ENCODE data around the gene IL17RB.

The IL17RB gene

DNA sequence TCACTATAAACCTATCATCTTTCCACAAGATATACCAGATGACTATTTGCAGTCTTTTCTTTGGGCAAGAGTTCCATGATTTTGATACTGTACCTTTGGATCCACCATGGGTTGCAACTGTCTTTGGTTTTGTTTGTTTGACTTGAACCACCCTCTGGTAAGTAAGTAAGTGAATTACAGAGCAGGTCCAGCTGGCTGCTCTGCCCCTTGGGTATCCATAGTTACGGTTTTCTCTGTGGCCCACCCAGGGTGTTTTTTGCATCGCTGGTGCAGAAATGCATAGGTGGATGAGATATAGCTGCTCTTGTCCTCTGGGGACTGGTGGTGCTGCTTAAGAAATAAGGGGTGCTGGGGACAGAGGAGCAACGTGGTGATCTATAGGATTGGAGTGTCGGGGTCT lies 33.9 kb upstream of the IL17RB start:
- no peak for DNase-seq

DNA sequence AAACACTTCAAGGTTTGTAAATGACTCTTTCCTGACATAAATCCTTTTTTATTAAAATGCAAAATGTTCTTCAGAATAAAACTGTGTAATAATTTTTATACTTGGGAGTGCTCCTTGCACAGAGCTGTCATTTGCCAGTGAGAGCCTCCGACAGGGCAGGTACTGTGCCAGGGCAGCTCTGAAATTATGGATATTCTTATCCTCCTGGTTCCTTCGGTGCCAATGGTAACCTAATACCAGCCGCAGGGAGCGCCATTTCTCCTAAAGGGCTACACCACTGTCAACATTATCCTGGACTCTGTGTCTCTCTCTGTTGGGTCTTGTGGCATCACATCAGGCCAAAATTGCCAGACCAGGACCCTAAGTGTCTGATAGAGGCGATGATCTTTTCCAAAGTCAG lies 33.1 kb upstream of the IL17RB start:
- no peak for DNase-seq

DNA sequence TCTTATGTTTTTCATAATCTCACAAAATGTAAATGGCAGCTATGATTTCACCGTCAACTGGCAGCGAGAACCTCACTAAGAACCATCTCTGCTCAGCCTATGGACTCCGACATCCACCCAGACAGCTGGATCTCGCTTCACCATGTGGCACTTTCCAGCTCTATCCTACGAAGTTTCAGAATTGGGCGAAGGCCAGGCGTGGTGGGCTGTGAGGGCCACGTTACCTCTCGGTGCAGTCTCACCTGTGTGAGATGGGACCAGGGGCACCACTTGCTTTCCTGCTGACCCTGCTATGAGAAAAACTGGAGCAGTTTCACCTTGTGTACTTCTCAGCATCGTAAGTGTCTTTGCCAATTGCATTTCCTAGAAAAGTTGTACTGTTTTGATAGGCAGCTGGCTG lies 32.5 kb upstream of the IL17RB start:
- DNase-seq, result no peak

DNA sequence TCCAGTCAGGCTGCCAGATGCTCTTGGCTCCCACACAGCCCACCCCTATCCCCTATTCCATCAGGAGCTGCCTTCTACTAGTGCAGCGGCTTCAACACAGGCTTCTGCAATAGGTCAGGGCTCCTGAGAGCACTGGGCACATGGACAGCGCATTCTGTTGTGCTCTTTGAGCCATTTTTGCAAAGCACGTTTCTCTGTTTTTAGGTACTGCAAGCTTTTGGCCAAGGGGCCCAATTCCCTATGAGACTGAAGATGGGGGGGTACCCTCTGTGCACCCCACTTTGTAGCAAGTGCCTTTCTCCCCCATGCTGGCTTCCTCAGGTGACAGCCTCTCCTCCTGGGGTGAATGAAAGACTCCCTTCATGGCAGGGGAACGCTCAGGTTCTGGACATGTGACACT lies 31.3 kb upstream of the IL17RB start:
- DNase-seq, result no peak

DNA sequence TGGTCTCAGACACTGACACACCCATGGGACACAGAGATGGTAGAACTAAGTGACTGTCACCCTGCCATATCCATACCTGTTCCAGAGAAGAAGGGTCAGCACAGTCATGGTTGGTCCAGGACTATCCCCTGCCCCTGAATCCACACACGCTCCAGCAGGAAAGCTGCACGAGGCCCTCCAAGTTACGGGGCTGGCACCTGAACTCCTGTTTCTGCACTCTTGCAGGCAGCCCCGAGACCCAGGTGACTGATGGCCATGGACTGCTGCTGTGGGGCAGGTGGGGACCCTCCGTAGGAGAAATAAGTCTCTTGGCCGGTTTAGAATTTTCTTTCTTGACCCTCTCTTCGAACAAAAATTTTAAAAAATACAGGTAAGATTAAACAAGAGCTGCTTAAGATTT lies 30.7 kb upstream of the IL17RB start:
- DNase-seq, result no peak

DNA sequence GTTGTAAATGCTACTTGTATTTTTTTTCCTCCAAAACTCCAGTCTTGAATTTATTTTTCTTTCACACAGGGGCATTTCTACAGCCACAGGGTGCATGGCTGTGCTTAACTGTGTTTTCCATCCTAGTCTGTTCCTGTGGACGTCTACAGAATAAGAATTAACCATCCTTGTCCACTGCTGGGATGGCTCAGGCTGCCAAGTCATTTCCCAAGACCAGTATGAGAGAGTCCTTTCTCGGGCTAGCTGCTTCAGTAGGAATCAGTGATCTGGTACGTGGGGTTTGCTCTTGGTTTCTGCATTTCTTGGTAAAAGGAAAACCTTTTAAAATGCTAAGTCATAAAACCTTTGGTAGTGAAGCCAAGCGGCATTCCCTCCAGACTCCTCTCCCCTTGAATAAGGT lies 29.9 kb upstream of the IL17RB start:
- DNase-seq, result no peak

DNA sequence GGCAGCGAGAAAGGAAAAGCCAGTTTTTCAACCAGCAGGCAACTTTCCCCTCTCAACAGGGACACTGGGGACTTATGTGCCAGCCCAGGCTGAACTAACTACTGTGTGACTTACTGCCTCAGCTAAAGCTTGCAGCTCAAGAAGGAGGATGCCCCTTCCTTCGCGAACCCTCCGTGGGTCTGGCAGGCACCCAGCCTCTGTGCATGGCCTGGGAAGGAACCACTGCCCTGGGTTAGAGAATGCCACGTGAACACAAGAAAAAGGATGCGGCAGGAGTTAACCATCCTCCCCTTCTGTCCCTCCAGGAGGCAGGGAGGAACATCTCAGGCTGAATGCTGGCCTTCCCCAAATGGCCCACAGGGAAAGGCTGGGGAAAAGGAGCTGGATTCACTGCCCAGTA lies 29.2 kb upstream of the IL17RB start:
- DNase-seq, result no peak

DNA sequence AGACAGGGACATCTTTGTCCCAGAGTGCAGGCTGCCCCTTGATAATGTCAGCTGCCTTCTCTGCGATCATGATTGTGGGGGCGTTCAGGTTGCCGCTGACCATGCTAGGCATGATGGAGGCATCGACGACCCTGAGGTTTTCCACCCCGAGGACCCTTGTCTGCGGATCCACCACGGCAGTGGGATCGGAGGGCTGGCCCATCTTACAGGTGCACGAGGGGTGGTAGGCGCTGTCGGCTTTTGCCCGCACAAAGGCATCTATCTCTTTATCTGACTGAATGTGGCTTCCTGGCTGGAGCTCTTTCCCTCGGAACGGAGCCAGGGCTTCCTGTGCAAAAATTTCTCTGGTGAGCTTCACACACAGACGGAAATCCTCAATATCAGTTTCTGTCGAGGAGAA lies 28.6 kb upstream of the IL17RB start:
- no peak for DNase-seq

DNA sequence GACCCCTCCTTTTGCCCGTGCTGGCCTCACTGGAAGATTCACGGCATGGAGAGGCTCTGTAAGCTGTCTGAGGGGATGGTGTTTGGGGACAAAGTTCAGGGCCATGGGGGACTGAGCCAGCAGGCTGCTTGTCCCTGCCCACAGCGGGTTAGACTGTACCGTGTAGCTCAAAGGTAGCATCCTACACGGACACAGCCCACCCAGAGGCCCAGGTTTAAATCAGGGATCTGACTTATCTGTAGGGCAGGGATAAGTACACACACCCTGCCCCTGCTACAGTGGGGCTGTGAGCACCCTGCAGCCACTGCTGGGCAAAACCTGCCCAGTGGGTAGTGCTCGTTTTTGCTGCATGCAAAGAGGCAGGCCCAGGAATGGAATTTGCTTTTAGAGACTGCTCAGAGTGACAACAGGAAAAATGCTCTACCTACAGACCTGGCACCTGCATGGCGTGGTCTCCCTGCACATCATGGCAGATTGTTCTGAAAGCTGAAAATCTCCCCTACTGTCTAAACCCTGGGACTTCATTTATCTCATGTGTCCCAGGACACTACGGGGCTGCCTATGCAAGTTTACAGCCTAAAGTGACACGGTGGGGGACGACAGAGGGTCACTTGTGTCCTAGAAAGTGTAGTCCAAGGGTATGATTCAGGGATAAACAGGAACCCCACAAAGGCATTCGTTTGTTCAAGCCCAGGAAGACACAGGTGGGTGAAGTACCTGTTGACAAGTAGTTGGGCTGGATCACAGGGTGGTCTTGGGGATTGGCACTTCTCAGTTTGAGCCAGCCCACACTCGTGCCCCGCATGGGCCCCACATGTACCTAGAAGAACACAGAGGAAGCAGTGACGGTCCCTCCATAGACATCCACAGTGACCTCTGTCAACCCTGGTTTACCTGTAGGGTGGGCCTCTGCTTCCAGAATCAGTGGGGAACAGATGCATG lies 27.9 kb upstream of the IL17RB start:
- DNase-seq, result no peak

DNA sequence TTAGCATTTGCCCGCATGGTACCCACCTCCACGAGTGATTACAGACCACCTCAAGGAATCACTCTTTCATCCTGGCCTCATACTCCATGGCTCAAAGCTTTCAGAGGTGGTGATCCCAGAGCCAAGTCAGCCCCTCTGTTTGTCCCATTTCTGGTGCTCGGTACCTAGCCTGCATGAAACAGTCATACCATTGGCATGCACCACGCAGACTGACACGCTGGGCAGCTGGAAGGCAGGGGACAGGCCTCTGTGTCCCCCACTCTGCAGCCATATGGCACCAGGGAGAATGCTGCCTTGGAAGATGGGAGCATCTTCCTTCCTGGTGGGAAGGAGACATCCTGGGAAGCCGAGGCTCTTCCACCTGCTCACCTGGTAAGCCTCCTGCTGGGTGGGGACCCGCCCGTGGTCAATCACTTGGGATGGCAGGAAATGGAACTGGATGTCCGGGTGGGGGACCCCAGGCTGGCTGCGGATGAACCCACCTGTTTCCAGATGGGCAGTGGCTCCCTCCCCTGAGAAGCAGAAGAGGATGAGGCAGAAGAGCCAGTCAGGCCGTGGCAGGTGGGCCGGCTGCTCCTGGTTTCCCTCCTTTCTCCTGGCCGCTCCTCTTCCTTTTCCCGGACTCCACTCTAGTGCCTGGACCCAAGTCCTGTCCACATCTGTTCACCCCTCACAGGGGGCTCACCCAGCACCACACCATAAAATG lies 27.1 kb upstream of the IL17RB start:
- DNase-seq, result no peak

DNA sequence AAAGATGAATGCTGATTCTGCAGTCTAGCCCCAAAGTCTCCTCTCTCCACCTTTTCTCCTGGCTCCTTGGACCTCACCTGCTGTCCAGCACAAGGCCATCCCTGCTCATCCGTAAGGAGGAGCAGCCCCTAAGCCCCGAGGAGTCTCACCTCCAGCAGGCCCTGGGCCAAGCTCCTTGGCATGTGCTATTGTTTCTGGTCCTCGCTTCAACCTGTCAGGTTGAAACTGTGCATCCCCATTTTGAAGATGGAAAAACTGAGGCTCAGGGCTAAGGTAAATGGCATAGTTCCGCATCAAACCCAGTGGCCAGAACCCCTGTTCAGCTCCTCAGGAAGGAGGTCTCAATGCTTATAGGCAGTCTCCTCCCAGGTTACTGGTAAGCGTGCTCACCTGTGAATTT lies 26.3 kb upstream of the IL17RB start:
- DNase-seq, result no peak

DNA sequence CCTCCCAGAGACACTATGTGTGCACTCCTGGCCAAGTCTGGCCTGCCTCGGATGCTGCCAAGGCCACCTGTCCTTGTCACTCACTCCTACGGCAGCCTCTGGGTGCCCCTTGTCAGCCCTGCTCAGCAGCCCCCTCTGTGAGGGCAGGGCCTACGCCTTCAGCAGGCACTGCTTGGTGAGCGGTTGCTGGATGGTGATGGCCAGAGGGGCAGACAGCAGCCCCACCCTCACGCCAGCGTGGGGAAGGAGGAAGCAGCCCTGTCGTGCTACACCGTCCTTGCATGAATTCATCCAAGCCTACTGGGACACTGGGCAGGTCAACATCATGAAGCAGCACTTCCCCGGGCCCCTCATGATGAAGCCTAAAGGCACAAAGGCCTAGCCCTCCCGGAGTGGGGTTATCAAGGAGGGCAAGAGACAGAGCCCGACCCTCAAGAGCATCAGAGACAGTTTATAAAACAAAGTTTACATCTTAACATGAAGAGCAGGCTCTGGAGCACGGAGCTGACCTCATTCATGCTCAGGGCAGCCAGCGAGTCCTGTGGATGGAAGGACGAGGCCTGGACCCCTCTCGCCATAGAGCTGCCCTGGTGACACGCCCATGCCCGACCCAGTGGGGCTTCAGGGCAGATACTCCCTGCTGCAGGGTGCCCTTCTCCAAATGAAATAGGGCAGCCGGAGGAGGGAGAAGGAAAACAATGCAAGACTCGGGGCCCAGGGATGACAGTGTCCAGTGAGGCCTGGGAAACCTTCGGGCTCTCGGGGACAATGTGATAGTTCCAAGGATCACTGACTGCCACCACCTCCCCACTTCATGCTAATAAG lies 25.4 kb upstream of the IL17RB start:
- no peak for DNase-seq

DNA sequence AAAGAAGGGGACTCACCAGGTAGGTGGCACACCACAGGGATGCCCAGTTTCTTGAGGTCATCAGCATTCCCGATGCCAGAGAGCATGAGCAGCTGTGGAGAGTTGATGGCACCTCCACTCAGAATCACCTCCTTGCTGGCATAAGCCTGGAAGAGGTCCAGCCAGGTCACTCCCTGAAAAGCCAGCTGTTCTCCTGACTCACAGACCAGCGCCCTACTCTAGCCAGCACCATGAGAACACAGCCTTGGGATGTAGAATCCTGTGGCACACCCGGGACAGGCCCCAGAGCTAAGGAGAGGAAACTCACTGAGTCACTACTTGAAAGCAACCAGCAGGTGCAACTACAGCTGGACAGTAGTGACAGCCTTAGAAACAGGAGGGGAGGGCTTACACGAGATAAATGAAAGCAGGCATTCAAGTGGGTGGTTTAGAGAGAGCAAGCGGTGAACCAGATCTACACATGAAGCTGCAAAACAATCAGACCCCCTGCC lies 24.7 kb upstream of the IL17RB start:
- DNase-seq, result no peak

DNA sequence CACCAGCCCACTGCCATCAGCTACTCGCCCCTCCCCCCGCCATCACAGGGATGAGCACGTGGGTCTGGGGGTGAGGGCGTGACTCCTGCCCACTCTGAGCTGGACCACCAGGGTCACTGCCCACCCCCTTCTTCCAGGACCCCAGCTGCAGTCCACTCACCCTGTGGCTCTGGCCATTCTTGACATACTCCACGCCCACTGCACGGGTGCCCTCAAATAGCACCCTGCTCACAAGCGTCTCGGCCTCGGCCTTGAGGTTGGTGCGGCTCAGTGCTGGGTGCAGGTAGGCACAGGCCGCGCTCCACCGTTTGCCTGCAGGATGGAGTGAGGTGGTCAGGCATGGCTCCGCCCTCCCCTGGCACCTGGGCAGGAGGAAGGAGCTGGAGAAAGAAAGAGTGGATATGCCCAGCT lies 24.0 kb upstream of the IL17RB start:
- no peak for DNase-seq

DNA sequence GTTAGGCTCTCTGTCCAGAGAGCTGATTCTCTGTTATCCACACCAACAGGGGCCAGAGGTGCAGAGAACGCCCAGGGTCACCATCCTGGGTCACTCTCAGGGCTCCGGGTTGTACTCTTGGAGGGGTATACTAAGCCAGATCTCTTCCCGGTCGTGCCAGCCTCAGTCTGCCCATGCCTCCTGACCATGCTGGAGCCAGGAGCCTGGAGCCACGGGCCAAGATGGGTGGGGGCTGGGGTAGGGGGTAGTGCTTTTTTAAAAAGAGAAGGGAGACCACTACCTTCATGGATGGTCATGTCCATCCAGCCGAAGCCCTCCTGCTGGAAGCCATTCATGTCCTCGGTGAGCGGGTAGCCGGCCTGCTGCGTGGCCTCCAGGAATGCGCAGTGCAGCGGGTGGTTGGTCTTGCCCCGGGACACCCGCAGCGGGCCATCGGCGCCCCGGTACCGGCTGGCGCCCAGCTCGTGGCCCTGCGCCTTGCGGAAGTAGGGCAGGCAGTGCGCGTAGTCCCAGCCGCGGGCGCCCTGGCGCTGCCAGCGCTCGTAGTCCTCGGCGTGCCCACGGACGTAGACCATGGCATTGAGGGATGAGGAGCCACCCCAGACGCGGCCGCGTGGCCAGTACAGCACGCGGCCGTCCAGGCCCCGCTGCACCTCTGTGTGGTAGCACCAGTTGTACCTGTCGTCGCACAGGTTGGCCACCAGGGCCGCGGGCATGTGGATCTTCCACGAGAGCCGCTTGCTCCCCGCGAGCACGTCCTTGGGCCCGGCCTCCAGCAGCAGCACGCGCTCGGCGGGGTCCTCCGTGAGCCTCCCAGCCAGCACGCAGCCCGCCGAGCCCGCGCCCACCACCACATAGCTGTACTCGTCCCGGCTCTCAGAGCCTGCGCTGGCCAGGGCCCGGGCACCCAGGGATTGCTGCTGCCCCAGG lies 23.1 kb upstream of the IL17RB start:
- no peak for DNase-seq

DNA sequence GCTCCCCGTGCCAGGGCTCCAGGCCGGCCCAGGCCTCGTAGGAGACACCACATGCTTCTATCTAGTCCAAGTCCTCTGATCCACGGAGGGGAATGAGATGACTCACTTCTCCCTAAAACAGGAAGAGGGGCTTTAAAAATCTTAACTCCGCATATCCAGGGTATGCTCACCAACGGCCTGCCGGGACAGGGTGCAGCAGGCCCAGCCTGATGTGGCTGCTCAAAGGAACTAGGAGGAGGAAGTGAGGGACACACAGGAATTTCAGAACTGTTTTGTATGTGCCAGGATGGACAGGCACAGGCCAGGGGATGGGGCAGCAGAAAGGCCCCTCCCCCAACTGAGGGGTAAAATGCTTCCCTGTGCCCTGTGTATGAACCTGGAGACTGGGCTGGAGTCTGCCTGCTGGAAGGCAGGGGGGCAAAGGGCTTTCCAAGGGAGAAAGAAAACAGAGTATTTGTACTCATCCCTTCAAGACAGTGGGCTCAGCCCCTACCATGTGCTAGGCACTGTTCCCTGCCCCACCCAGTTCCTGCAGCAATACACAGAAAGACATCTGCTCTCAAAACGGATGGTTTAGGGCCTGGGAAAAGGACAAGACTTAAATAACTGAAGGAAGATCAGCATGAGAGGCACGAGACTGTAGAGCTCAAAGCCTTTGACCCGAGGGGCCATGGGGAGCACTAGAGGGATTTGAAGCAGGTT lies 22.3 kb upstream of the IL17RB start:
- no peak for DNase-seq

DNA sequence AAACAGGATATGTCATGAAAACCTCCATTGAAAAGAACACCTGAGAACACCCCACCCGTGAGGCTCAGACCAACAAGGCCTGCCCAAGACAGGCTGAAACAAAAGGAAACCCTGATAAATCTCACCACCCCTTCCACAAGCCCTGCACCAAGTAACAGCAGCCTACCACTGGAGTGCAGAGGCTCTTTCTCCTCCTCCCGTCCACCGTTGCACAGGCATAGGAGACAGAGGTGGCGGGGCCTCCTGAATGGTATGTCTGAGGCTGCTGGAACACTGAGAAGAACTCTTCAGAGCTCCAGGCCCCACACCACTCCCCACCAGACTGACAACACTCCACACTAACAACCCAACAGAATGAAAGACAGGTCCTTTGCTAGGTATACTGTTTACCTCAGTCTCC lies 21.6 kb upstream of the IL17RB start:
- no peak for DNase-seq

DNA sequence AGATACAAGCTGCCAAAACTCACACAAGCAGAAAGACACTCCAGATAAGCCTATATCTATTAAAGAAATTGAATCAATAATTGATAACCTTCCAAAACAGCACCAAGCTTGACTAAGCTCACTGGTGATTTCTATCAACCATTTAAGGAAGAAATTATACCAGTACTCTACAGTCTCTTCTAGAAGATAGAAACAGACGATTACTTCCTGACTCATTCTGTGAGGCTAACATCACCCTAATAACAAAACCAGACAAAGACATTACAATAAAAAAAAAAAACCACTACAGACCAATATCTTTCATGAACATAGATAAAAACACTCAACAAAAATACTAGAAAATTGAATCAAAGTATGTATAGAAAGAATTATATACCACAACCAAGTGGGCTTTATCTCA lies 20.3 kb upstream of the IL17RB start:
- DNase-seq, result no peak

DNA sequence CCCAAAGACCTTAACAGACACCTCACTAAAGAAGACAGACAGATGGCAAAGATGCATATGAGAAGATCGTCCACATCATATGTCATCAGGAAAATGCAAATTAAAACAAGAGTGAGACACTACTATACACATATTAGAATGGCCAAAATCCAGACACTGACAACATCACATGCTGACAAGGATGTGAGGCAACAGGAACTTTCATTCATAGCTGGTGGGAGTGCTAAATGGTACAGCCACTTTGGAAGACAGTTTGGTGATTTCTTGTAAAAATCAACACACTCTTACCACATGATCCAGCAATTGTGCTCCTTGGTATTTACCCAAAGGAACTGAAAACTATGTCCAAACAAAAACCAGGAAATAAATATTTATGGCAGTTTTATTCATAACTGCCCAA lies 17.8 kb upstream of the IL17RB start:
- no peak for DNase-seq

DNA sequence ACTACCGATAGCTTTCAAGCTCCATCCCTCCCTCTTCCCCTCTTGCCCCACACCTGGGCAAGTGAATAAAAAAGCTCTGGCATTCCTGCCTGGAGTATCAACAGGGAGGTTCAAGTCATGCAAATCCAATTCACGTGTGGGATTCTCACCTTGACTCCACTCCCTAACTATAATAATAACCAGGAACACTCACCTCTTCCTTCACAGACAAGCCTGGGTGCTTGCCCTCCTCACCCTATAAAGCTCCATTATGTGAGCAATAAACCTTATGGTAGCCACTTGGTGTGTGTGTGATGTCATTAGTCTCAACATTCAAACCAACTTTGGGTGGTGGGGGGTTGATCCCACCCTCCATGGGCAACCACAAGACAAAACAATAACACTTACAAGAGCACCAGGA lies 16.8 kb upstream of the IL17RB start:
- DNase-seq, result no peak

DNA sequence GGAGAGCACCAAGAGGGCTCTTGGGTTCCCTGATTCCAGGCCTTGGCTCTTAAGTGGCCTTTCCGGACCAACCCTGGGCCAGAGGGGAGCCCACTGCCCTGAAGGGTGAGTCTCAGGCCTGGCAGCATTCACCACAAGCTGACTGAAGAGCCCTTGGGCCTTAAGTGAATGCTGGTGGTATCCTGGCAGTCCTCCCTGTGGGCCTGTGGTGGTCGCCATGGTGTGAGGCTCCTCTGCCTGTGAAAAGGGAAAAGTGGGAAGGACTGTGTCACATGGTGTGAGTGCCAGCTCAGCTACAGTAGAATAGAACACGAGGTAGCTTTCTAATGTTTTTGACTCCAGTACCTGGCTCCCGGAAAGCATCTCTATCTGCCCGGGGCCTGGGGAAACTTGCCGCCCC lies 15.4 kb upstream of the IL17RB start:
- DNase-seq, result no peak

All from CD4-positive, alpha-beta T cell treated with Interferon gamma for 1 hour (primary cell).